Adrenal gland (tissue), 12 donors: Measurements from ENCODE around the gene MTERF2. TPM values are rescaled to one million over a fixed set of nuclear protein-coding genes. Genes with fewer than 3 reads are reported as not detected.

Experiments used
- DNase-seq, 7 donors: peaks; one replicate each; pipeline ENCODE4 v3.0.0-alpha.2; 2019 to 2020
- H3K27ac ChIP-seq, 5 donors: fragments of 200-600 bp; sonication (generic) in 4 of 5; 1 replicate in 3 of 5; 2 replicates in 2 of 5; pipeline versions ENCODE4 v1.5.1 to v1.8.0; 2016 to 2020; ENCODE audit warnings: mild to moderate bottlenecking in 1 of 5
- H3K27me3 ChIP-seq: fragments of 200-600 bp; 2 replicates; pipeline ENCODE4 v1.8.0; 2021
- H3K36me3 ChIP-seq, 2 donors: fragments of 200-600 bp; replicated peaks in 1 of 2; 1 replicate in 1 of 2; 2 replicates in 1 of 2; pipeline versions ENCODE4 v1.5.1 to v1.8.0; 2018 to 2022
- H3K4me1 ChIP-seq, 2 donors: fragments of 200-600 bp; replicated peaks in 1 of 2; 1 replicate in 1 of 2; 2 replicates in 1 of 2; pipeline versions ENCODE4 v1.5.1 to v1.8.0; 2018 to 2021
- H3K4me3 ChIP-seq, 4 donors: fragments of 200-600 bp; sonication (generic) in 3 of 4; one replicate each; pipeline ENCODE4 v1.5.1; 2016 to 2018
- H3K9me3 ChIP-seq, 3 donors: fragments of 200-600 bp; sonication (generic) in 1 of 3; replicated peaks in 1 of 3; 1 replicate in 2 of 3; 2 replicates in 1 of 3; pipeline versions ENCODE4 v1.5.1 to v1.8.0; 2016 to 2021
- POLR2A ChIP-seq, 2 donors: fragments of 450-650 bp; IDR thresholded peaks; one replicate each; pipeline ENCODE4 v1.6.1; 2017; ENCODE audit warnings: antibody characterized with exemption in 2 of 2, mild to moderate bottlenecking in 2 of 2, moderate library complexity in 1 of 2
- WGBS, 4 donors: extraction: QIAGEN DNeasy Blood & Tissue Kit in 2 of 4; methylation state at CpG; one replicate each; pipeline versions ENCODE4 v1.1.5 to v1.1.7; 2013 to 2017; 5-methylcytosine and 5-hydroxymethylcytosine counted together
- intact Hi-C, 2 donors: fragments of 100-400 bp; cut with DNase I; formaldehyde crosslinking; loops; one replicate each; pipeline versions ENCODE4 v1.14.1 to v1.15.0; 2022 to 2023
- polyA plus RNA-seq, 3 donors: library from polyadenylated mRNA; stranded (reverse); fragments of 200-250 nt in 2 of 3; fragments of 350-450 nt in 1 of 3; fragmentation: Illumina TruSeq in 1 of 3; extraction: RNeasy Lipid Tissue Mini Kit (QIAGEN cat#74804) in 1 of 3; gene quantifications; one replicate each; pipeline ENCODE4 v1.2.3, GENCODE V29; 2013 to 2014
- total RNA-seq, 9 donors: library from RNA; depleted of rRNA in 4 of 9; stranded (reverse); fragments of >200 nt in 4 of 9; fragments of 120-200 nt in 1 of 9; fragmentation: NEBNext Ultra II Directional in 1 of 9; extraction: Animal tissue kit (Norgen Biotek cat#: 25700) in 1 of 9; gene quantifications; one replicate each; pipeline versions ENCODE4 v1.1.0 to v1.2.4, GENCODE V29; 2013 to 2023
- TF ChIP-seq, protein P1 (sequence below), 6 experiments: fragments of 450-650 bp in 4 of 6; fragments of 200-600 bp in 2 of 6; sonication (generic) in 1 of 6; IDR thresholded peaks; 1 replicate in 5 of 6; 2 replicates in 1 of 6; pipeline versions ENCODE4 v1.5.1 to v1.8.0; 2016 to 2021; ENCODE audit warnings: antibody characterized with exemption in 6 of 6, mild to moderate bottlenecking in 2 of 6, moderate library complexity in 1 of 6
- donor health status: healthy with polysubstance abuse.
- donor health status: Bipolar disorder and iron deficiency.
- donor health status: DM: yes; HTN: yes; CAD: no.
- donor health status: DM: no; HTN: no; CAD: no.
- donor health status: DM: no; HTN: no; CAD: no.
- donor health status: DM: yes; HTN: yes; CAD: no.

The MTERF2 gene
- total and polyA plus RNA-seq, 12 donors, result 10.2 to 85.0 (median 33.1) TPM

DNA sequence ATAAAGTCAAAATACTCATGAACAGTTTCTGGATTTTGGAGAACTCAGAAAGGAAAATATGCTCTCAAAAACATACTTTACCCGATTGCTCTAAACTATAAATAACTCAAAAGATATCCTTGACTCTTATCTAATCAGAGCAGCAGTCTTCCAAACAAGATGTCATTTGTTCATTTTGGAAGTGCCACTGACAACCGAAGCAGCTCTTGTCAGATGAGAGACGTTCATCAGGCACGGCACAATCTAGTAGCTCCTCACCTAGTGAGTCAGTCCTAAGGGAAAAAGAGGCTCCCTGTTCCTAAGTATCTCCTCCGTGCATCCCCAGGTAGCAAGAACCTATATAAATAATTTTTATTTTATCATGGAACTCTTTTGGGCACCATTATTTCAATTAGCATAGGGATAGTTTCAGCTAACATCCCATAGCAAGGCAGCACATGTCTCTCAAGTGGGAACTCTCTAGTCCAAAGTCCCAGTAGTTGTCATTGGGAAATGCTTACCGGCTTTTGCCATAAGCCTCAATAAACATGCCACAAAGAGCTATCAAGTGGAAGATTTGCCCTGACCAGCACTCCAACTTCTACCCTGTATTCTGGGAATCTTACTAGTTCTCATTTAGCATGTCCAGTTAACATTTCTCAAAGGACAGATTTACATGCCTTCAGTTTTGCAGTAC is 45.3 kb downstream of the MTERF2 start:
- Histone ChIP-seq H3K4me3 (no peak overlapping the region), H3K4me1 (peaks cover 7 to 14% of the 10 kb centered on the region in 2 donors), H3K27ac (peak overlapping the region in 1 of 5 donors; percentile 6), H3K36me3 (no peaks in the 10 kb centered on the region), H3K9me3 (peaks cover 0 to 5% (median 0%) of the 10 kb centered on the region in 3 donors), H3K27me3 (no peaks in the 10 kb centered on the region)
- 30 to 37% (median 36%) methylated on average over 6 of the region's 6 CpGs for WGBS, 4 donors
- TF ChIP-seq POLR2A (IDR thresholded peaks at IDR 0.05), result no peak
- TF ChIP-seq, protein P1, sequence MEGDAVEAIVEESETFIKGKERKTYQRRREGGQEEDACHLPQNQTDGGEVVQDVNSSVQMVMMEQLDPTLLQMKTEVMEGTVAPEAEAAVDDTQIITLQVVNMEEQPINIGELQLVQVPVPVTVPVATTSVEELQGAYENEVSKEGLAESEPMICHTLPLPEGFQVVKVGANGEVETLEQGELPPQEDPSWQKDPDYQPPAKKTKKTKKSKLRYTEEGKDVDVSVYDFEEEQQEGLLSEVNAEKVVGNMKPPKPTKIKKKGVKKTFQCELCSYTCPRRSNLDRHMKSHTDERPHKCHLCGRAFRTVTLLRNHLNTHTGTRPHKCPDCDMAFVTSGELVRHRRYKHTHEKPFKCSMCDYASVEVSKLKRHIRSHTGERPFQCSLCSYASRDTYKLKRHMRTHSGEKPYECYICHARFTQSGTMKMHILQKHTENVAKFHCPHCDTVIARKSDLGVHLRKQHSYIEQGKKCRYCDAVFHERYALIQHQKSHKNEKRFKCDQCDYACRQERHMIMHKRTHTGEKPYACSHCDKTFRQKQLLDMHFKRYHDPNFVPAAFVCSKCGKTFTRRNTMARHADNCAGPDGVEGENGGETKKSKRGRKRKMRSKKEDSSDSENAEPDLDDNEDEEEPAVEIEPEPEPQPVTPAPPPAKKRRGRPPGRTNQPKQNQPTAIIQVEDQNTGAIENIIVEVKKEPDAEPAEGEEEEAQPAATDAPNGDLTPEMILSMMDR (IDR thresholded peaks at IDR 0.05), result no peak
- intact Hi-C loops, result no loop called here
- peak in 5 of 7 donors; percentile 26 to 68 (median 46) for DNase-seq

DNA sequence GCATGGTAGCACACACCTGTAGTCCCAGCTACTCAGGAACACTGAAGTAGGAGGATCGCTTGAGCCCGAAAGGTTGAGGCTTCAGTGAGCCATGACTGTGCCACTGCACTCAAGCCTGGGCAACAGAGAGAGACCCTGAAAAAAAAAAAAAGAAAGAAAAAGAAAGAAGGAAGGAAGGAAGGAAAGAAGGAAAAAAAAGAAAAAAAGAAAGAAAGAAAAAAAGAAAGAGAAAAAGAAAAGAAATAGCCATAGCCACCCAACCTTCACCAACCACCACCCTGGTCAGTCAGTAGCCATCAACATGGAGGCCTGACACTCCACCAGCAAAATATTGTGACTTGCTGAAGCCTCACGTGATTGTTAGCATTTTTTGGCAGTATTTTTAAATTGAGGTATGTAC is 52.7 kb downstream of the MTERF2 start:
- Histone ChIP-seq H3K27me3 (no peaks in the 10 kb centered on the region), H3K4me3 (no peak overlapping the region), H3K36me3 (no peaks in the 10 kb centered on the region), H3K9me3 (no peaks in the 10 kb centered on the region), H3K4me1 (no peaks in the 10 kb centered on the region), H3K27ac (no peak overlapping the region)
- WGBS, 4 donors, result 77 to 97% (median 83%) methylated on average over 3 of the region's 3 CpGs
- TF ChIP-seq POLR2A (IDR thresholded peaks at IDR 0.05), result no peak
- TF ChIP-seq, protein P1 (IDR thresholded peaks at IDR 0.05), result no peak
- intact Hi-C loops, result no loop called here
- no peak for DNase-seq

Other genes with a start within 250 kb of the MTERF2 start
- gene RIC8B, start 212.5 kb downstream of the MTERF2 start, total RNA-seq, result 10 to 100 TPM in 8 of 9 donors, 1 to 10 TPM in 1; 8.2 to 29.3 (median 15.3) TPM
- 10 to 100 TPM in 1 of 3 donors, 1 to 10 TPM in 2; 5.1 to 21.6 (median 5.4) TPM for gene RIC8B, start 212.5 kb downstream of the MTERF2 start, polyA plus RNA-seq
- gene TMEM263, start 31.2 kb downstream of the MTERF2 start, total RNA-seq, result 10 to 100 TPM; 32.1 to 64.7 (median 45.6) TPM
- gene TMEM263, start 31.2 kb downstream of the MTERF2 start, polyA plus RNA-seq, result 10 to 100 TPM; 12.1 to 59.7 (median 27.0) TPM
- gene CRY1, start 106.4 kb upstream of the MTERF2 start, total RNA-seq, result 10 to 100 TPM in 7 of 9 donors, 1 to 10 TPM in 2; 8.2 to 51.5 (median 14.8) TPM
- 1 to 10 TPM; 4.7 to 9.3 (median 5.2) TPM for gene CRY1, start 106.4 kb upstream of the MTERF2 start, polyA plus RNA-seq